NCI-H524 (cell line): Measurements from ENCODE around the gene POLE4.

Experiments used
- DNase-seq, 2 experiments: peaks; one replicate each; lab custom pipeline; 2025; lab: John Stamatoyannopoulos, UW

POLE4 gene

DNA sequence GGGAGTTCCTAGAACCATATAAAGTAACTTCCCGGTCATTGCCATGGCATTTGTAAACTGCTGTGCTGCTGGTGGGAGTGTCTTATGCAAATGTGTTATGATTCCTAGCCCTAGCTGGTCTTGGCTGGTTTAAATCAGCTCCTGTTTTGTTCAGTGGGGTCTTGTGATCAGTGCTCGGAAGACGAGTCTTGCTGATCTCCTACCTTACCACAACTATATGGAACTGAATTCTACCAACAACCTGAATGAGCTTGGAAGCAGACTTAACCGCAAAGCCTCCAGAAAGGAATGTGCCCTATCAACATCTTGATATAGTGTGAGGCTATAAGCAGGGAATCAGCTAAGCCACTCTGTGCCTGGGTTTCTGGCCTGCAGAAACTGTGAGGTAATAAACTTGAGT is 33.5 kb downstream of the POLE4 start:
- no peak for DNase-seq

GRCh38 chr2:74999468-74999867 is 41.0 kb downstream of the POLE4 start:
- DNase-seq = peak in 1 of 2 experiments; percentile 14

DNA sequence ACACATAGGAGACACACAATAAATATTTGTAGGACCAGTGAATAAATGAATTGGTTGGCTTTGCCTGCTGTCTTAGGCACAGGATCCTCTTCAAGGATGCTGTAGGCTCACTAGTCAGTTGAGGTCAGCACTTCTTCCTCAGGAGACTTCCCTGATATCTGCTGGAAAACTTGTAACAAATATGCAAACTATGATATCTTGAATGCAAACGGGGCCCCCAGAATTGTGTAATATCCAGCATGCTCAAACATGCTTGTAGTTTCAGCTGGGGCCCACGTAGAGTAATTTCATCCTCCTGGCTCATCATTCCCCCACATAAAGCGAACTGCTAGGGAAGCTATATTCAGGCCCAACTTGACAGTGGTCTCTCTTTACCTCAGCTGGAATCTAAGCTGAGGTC is 43.6 kb downstream of the POLE4 start:
- DNase-seq = no peak

GRCh38 chr2:75003276-75003675 is 44.8 kb downstream of the POLE4 start:
- no peak for DNase-seq

GRCh38 chr2:75003773-75004172 is 45.3 kb downstream of the POLE4 start:
- DNase-seq = no peak

- no peak for DNase-seq
These were observed 47.6 kb downstream of the POLE4 start for GRCh38 chr2:75006041-75006440.

GRCh38 chr2:75007061-75007460 is 48.6 kb downstream of the POLE4 start:
- DNase-seq = peak in 1 of 2 experiments; percentile 24

GRCh38 chr2:75007819-75008218 is 49.4 kb downstream of the POLE4 start:
- DNase-seq = peak; percentile 93 to 96

GRCh38 chr2:75010571-75010970 is 52.1 kb downstream of the POLE4 start:
- no peak for DNase-seq

DNA sequence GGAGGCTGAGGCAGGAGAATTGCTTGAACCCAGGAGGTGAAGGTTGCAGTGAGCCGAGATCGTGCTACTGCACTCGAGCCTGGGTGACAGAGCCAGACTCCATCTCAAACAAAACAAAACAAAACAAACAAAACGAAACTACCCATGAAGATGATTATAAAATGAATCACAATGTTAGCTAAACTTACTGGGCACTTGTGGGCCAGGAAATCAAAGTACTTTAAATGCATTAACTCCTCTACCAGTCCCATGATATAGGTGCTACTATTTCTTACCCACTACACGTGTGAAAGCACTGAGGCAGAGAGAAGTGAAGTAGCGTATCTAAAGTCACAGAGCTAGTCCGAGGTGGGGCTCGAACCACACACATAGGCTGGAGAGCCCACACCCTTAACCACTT is 53.6 kb downstream of the POLE4 start:
- no peak for DNase-seq

DNA sequence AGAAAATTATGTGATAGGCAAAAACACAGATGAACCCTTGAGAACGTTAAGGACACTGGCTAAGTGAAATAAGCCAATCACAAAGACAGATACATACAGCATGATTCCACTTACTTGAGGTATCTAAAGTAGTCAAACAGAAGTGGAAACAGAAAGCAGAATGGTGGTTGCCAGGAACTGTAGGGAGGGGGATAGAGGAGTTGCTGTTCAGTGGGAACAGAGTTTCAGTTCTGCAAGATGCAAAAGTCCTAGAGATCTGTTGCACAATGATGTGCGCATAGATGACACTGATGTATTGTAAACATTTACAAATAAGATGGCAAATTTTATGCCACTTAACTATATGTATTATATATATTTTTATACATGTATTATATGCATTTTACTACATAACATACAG is 59.7 kb downstream of the POLE4 start:
- no peak for DNase-seq
